HG03439 (cell line): Measurements from ENCODE around the gene IZUMO1.
"Not testable (repeated sequence)": the region's sequence is repeated elsewhere in the genome, so short reads cannot be mapped to it uniquely, and the experiment has no call there.

Source experiments
- ATAC-seq: cut with Tn5 transposase; IDR thresholded peaks from one replicate; pipeline ENCODE4 v1.9.1; 2021; ENCODE audit warnings: mild to moderate bottlenecking, moderate library complexity; ENCODE audit not compliant: unreplicated experiment

IZUMO1 gene

DNA sequence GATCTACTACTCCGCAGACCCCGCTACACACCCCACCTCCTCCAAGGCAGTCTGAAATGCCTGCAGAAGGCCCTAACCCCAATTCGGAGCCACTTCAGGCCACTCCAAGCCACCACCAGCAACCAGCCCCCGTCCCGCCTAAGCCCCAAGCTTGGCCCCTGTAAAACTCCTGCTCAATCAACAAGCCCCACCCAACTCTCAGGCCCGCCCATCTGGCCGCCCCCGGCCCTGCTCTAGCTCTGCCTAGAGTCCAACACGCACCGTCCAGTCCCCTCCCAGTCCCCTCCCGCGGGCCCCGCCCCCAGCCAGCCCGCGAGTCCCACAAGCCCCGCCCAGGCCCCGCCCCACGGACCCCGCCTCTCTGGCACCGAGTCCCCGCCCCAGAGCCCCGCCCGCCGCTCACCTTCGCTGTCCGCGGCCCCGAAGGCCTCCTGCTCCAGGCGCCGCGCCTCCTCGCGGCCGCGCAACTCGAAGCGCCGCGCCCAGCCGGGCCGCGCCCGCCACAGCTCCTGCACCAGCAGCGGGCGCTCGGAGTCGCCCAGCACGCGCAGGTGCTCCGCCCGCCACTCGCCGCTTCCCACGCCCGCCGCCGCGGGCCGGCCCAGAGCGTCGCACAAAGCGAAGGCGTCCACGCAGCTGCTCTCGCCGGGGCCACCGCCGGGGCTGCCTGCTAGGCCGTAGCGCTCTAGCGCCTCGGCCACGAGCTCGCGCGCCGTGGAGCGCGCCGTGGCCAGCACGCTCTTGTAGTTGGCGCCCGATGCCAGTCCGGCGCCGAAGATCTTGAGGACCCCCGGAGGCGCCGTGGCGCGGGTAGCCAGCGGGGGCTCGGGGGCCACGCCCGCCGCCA lies 7.9 kb downstream of the IZUMO1 start:
- peak; percentile 82 for ATAC-seq

DNA sequence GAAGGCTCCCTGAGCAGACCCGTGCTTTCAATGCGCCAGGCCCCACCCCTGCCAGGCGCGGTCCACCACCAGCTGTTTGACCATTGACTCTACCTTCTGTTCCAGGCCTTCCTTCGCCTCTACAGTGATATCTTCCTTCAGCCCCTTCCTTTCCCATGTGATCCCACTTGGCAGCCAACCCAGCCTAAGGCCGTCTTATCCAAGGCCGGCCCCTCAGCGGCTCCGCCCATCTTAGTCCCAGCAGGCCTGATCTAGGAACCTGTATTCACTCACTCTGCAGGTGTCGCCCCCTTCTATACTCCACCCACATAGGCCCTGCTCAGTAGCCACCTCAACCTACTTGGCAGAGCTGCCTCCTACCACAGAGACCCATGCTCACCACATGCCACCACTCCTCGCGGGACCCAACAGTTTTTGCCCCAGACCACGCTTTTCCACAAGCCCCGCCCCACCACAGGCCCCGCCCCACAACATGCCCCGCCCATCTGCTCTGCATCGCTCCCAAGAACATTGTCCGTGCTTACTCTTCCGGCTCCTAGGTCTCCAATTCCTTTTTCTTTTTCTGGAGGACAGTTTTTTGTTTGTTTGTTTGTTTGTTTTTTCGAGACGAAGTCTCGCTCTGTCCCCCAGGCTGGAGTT lies 9.2 kb downstream of the IZUMO1 start:
- no peak for ATAC-seq

DNA sequence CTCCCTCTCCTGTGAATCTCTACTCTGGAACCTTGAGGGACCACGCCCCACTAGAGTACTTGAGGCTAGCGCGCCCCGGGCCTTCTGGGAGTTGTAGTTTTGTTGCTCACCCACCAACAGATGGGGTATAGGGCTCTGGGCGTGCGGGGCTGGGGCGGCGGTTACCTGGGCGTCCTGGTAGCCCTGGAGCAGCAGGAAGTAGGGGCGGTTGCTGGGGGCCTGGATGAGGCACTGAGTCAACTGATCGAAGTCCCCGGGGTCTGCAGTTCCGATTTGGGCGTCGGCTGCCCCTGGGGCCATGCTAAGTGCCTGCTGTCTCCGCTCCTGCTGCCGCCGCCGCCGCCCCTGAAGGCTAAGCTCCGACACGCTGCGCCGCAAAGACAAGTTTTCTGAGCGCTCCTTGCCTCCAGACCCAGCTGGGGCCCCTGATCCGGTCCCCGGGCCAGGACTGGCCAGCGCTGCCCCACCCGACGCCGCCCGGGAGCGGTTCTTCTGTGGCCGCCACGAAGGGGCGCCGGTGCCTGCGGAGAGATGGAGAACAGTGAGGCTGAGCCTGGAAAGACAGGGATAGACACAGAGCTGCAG lies 11.6 kb downstream of the IZUMO1 start:
- ATAC-seq, result no peak

DNA sequence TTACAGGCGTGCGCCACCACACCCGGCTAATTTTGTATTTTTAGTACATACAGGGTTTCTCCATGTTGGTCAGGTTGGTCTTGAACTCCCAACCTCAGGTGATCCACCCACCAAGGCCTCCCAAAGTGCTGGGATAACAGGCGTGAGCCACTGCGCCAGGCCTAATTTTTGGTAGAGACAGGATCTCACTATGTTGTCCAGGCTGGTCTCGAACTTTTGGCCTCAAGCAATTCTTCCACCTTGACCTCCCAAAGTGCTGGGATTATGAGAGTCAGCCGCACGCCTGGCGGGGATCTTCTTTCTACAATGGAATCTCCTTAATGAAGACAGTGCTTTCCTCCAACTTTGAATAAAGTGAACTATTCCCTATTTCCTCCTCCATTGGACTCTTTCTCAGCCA lies 12.1 kb downstream of the IZUMO1 start:
- ATAC-seq, result no peak

DNA sequence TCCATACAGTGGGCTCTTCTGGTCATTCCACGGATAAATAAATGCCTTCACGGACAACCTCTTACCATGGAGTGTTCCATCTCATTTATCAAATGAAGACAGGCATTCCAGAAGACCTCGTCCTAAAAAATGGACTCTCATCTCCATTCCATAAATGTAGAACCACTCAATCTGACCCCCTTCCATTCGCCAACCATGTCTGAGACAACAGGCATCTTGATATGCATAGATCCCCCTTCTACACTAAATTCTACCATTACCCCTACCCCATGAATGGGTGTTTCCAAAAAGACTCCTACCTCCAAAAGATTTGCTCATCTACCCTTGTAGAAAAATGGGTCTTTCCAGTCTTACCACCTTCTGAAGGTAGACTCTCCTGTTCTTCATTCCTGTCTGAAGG lies 15.3 kb downstream of the IZUMO1 start:
- no peak for ATAC-seq

DNA sequence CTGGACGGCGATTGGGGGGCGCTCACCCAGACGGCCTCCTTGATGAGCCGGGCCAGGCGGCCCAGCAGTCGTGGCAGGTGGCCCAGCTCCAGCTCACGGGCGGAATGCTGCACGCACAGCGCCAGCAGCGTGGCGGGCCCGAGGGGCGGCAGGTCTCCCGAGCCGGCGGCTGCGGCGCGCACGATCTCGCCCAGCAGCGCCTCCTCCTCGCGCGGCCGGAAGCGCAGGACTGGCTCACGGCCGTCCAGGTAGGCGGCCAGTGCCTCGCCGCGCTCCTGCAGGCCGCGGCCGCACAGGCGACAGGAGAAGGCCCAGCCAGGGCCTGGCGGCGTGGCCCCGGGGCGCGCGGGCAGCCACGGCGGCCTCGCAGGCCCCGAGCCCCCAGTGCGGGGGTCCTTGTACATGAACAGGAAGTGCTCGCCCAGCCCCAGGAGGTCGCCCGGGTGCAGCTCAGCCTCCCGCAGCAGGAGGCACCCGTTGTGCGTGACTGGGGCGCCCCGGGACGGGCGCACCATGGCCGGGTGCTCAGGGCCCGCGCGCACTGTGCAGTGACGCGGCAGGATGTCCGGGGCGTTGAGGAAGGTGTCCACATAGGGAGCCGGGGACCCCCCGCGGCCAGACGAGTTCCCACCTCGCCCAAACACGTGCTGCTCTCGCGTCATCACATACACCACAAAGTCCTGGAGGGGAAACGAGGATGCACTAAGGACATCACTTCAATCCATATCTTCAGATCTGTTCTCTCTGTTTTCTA lies 17.6 kb downstream of the IZUMO1 start:
- no peak for ATAC-seq

DNA sequence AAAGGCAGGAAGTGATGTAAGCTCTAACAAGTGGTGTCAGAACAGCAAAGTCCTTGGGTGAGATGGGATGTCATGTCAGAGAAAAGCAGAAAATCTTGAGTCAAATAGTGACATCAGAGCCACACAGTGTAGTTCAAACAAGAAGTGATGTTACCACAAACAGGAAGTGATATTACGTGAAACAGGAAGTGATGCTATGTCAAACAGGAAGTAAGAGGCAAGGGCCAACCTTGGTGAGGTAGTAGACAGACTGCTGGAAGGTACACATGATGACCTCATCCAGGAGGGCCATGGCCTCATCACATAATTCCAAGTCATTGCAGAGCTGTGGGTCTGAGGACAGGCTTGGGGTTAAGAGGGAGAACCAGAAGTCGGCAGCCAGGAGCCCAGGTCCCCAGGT lies 20.2 kb downstream of the IZUMO1 start:
- ATAC-seq, result no peak

DNA sequence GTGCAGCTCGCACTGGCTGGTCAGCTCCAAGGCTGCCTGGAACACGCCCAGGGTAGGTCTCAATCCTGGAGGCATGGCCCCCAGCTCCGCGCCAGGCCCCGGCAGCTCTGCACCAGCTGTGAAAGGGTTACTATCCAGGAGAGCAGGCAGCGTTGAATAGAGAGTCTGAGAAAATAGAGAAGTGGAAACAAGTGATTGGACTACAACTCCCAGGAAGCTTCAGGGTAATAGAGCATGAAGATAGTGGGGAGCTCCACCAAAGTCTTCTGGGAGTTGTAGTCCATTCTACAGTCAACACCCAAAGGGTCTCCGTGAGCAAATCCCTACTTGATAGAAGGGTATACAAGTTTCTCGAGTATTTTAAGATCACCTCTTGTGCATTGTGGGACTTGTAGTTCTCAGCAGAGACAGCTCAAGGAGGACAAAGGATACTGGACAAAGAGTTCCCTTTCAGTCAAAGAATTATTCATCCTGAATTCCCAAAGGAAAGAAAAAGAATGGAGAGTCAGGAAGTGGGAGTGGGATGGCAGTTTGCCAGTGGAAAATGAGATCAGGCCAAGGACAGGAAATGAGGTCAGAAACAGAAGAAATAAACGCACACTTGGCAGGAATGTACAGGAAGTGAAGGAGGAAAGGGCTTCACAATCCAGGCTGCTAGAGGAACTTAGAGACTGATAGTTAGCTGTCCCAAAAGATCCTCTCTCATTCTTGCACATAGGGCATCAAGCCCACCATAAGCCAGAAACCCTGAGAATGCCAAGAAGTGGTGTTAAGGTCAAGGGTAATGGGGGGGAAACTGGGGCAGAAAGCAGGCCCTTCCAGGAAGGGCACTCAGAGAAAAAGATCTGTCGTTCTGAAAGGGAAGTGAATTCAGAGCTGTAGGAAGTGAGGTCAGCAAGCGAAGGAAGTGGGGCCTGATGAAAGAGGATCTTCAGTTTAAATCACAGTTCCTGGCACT lies 21.6 kb downstream of the IZUMO1 start:
- no peak for ATAC-seq

DNA sequence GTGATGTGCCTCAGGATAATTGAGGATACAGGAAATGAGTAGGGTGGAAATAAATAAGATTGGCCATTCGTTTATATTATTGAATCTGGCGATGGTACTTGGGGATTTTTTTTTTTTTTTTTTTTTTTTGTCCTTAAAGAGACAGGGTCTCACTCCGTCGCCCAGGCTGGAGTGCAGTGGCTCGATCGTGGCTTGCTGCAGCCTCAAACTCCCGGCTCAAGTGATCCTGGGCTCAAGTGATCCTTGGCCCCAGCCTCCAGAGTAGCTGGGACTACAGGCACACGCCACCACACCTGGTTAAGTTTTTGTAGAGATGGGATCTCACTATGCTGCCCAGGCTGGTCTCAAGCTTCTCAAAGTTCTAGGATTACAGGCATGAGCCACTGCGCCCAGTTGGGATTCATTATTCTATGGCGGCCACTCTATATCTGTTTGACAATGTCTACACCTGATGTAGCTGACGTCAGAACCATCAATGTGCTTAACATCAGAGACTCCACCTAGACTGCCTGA lies 24.5 kb downstream of the IZUMO1 start:
- ATAC-seq, result no peak

DNA sequence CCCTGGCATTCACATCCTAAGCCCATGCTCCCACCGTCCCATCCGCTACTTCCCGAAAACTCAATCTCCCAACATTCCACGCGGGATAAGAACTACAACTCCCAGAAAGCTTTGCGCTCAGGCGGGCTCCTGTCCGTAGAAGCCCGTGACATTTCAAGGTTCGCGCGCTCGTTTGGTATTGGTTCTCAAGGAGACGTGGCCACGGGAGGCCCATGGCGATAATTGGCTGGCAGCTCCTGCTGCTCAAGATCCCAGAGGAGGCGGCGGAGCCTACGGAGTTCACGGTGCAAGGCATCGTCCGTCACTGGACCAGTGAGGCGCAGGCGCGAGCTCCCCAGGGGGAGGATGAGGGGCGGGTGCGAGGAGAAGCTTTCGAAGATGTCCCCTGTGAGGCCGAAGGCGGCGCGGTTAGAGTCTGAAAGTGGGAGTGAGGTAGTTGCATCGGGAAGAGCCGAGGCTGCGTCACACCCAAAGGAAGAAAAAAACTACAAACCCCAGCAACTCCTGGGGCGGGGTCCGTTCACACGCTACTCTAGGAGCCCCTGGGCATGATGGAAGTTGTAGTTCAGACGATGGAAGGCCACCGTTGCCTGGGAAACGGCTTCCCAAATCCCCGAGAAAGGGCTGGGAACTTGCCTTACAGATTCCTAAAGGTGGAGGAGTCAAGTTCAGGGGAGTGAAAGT lies 26.0 kb downstream of the IZUMO1 start:
- ATAC-seq, result peak; percentile 78

DNA sequence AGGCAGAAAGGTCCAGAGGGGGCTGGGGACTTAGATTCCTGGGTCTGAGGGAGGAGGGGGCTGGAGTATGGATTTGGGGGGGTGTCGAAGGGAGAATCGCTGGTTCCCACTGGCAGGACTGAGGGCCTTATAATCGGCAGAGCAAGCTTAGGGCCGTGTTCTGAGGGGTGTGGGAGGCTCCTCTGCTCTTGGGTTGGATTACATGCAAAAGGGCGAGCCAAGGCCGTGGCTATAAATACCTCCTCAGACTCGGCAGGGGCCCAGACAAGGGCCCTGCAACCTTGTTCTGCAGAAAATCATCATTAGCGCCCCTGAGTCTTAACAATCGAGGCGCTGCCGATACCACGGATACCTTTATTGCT lies 26.5 kb downstream of the IZUMO1 start:
- ATAC-seq, result peak; percentile 1

DNA sequence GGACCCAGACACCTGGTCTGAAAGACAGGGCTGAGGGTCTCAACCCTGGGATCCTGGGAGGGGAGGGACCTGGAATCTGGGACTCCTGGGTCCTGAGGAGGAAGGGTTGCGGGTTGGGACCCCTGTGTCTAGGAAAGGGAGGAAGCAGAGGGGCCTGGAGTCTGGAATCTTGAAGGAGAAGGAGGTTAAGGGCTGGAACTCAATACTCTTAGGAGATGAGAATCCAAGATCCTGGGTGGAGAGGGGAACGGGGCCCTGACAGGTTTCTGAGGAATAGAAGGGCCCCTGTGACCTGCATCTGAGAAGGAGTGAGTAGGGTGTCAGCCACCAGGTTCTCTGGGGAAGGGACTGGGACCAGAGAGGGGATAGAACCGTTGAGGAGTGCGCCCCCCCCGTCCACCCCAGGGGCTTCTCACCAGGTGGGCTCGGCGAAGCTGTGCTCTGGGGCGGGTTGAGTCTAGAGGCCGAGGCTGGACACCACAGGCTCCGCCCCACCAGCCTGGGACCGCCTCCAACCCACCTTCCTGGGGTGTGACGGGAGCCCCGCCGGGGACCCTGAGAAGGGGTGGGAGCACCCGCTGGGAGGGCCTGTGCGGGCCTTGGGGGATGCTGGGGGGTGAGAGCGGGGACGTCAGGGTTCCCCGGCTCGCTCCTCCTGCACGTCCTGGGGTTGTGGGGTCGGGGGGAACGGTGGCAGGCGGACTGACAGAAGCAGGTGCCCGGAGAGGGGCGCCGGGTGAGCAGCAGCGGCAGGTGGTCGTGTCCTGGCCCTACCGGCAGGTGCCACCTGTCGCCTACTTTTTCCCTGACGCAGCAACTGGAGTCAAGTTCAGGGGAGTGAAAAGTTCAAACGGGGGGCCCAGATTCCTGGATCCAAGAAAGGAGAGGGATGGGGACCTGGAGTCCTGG lies 27.2 kb downstream of the IZUMO1 start, which contains the start of gene MAMSTR:
Gene MAMSTR, minus strand, starts transcription at position 463 of the 909 bp plus-strand sequence. CDS start 694 bp downstream, outside the sequence.
- no peak for ATAC-seq

DNA sequence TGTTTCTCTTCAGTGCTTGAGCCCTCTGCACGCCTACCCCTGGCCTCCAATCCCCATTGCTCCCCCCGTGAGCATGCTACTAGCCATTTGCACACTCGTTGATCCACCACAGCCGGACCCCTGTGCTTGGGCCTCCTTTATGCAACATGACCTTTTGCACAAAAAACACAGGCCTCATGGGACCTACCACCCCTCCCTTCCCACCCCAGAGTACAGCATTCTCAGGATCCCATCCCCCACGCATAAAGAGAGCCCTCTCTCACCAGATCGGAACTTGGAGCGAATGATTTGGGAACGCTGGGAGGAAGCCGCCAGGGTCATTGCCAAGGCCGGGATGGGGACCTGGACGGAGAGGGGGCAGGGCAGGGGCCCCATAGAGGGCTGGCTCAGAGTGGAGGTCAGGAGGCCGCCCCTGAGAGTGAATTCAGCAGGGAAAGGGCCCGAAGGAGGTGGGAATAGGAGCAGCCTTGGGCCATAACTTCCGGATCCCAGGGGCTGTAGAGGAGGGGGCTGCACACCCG lies 27.9 kb downstream of the IZUMO1 start:
- no peak for ATAC-seq

DNA sequence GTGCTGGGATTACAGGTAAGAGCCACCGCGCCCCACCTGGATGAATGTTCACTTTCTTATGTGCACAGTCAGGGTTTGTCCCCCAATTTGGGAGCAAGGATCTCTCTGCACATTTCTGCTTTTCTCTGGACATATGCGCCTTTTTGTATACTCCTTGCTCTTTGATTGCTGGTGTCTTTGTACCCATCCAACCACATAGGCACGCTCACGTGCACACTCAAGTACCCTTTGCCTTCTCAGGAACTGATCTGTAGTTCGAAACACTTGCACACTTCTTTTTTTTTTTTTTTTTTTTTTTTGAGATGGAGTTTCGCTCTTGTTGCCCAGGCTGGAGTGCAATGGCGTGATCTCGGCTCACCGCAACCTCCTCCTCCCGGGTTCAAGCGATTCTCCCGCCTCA lies 28.6 kb downstream of the IZUMO1 start:
- ATAC-seq, result not testable (repeated sequence)

DNA sequence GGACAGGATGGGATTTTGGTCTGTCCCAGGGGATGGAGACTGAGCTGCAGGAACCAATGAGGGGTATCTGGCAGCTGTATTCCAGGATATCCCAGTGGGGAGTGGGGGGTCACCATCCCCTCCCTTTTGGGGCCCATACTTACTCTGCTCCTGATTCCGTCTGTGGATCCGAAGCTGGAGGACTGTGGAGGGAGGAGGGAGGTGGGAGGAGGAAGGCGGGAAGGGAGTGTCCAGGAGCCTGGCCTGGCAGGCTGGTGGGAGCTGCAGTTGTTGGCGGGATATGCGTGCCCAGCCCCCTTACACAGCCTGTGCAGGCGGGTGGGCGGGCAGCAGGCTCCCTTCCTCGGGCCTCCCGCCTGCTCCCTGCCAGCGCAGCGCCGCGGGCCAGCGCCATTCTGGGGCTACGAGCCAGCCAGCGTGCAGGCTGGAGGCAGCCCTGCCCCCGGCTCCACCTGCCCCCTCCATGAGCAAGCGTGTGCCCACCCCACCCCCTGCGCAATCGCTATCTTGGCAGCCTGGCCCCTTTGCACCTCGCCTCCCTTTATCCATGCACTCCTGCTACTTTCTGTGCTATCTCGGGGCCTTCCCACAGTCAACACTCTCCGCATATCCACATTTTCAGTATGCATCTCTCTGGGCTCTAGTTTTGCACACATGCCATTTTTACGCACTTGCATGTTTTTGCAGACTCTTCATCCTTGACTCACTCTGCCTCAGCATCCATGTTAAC lies 30.0 kb downstream of the IZUMO1 start:
- ATAC-seq, result no peak

DNA sequence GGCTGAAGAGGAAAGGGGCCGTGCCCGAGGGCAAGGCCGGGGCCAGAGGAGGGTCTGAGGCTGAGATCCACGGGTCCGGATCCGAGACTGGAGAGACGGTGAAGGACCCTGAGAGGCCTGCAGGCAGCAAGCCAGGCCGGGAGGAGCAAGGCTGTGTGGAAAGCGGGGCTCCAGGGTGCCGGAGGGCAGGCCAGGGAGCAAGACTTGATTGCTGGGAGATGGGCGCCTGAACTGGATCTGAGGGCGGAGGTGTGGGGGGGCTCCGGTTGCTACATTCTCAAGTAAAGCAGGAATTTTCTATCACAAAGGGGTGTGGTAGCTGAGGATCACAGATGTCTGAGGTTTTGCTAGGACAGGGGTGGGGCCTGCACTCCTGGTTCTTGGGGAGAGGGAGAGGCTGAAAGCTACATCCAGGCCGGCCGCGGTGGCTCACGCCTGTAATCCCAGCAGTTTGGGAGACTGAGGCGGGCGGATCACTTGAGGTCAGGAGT lies 31.0 kb downstream of the IZUMO1 start:
- ATAC-seq, result no peak
